GM23338 (cell line): ENCODE results near the gene CROCC2. TPM values are rescaled to one million over a fixed set of nuclear protein-coding genes. Genes with fewer than 3 reads are reported as not detected.

Experiments
- ATAC-seq: fragments of 200-7000 bp; cut with Tn5 transposase; 3 replicates; pipeline ENCODE4 v1.9.1; 2020
- DNase-seq: peaks from one replicate; pipeline ENCODE4 v3.0.0-alpha.2; 2015; ENCODE audit warnings: low spot score
- H2AFZ ChIP-seq: fragments of 200-600 bp; sonication (generic); 2 replicates; pipeline ENCODE4 v1.8.0; 2016; ENCODE audit warnings: antibody characterized with exemption, mild to moderate bottlenecking, moderate library complexity
- H3F3A ChIP-seq: fragments of 200-600 bp; sonication (generic); replicated peaks from 2 replicates; pipeline ENCODE4 v1.8.0; 2017; ENCODE audit warnings: antibody characterized with exemption, mixed run types, low read depth
- H3K27ac ChIP-seq: fragments of 200-600 bp; sonication (generic); 2 replicates; pipeline ENCODE4 v1.6.1; 2016; ENCODE audit warnings: low read depth
- H3K27me3 ChIP-seq: fragments of 200-600 bp; sonication (generic); 2 replicates; pipeline ENCODE4 v1.8.0; 2016; ENCODE audit warnings: mild to moderate bottlenecking, mixed run types, moderate library complexity; ENCODE audit not compliant: insufficient read depth
- H3K36me3 ChIP-seq: fragments of 200-600 bp; sonication (generic); 2 replicates; pipeline ENCODE4 v1.8.0; 2016; ENCODE audit warnings: mild to moderate bottlenecking; ENCODE audit not compliant: insufficient read depth
- H3K4me1 ChIP-seq: fragments of 200-600 bp; sonication (generic); 2 replicates; pipeline ENCODE4 v1.8.0; 2016; ENCODE audit warnings: mild to moderate bottlenecking, moderate library complexity; ENCODE audit not compliant: insufficient read depth
- H3K4me2 ChIP-seq: fragments of 200-600 bp; sonication (generic); 2 replicates; pipeline ENCODE4 v1.7.1; 2017; ENCODE audit warnings: mixed run types
- H3K4me3 ChIP-seq: fragments of 200-600 bp; sonication (generic); 2 replicates; pipeline ENCODE4 v1.6.1; 2016; ENCODE audit warnings: mixed run types
- H3K79me2 ChIP-seq: fragments of 200-600 bp; sonication (generic); replicated peaks from 2 replicates; pipeline ENCODE4 v1.8.0; 2017; ENCODE audit warnings: mild to moderate bottlenecking; ENCODE audit not compliant: insufficient read depth
- H3K9me2 ChIP-seq: fragments of 200-600 bp; sonication (generic); 2 replicates; pipeline ENCODE4 v1.8.0; 2017; ENCODE audit not compliant: insufficient read depth
- H4K20me1 ChIP-seq: fragments of 200-600 bp; sonication (generic); replicated peaks from 2 replicates; pipeline ENCODE4 v1.8.0; 2017; ENCODE audit warnings: mild to moderate bottlenecking; ENCODE audit not compliant: insufficient read depth
- H3K27ac Mint-ChIP-seq: 2 replicates; pipeline ENCODE4 v1.8.0; 2020; ENCODE audit warnings: inconsistent platforms, mild to moderate bottlenecking, moderate library complexity, mixed read lengths
- H3K27me3 Mint-ChIP-seq: 3 replicates; pipeline ENCODE4 v1.8.0; 2022; ENCODE audit warnings: low read depth, mild to moderate bottlenecking, moderate library complexity, mixed read lengths, inconsistent platforms; ENCODE audit not compliant: insufficient read depth, poor library complexity
- H3K36me3 Mint-ChIP-seq: 3 replicates; pipeline ENCODE4 v1.8.0; 2021; ENCODE audit warnings: low read depth, mild to moderate bottlenecking, inconsistent platforms, moderate library complexity, mixed read lengths
- H3K4me1 Mint-ChIP-seq: 3 replicates; pipeline ENCODE4 v1.8.0; 2020; ENCODE audit warnings: mild to moderate bottlenecking, inconsistent platforms, mixed read lengths
- H3K4me3 Mint-ChIP-seq: 3 replicates; pipeline ENCODE4 v1.8.0; 2021; ENCODE audit warnings: moderate library complexity, mild to moderate bottlenecking, inconsistent platforms, mixed read lengths
- H3K9me3 Mint-ChIP-seq: 3 replicates; pipeline ENCODE4 v1.8.0; 2020; ENCODE audit warnings: moderate library complexity, mild to moderate bottlenecking, inconsistent platforms, mixed read lengths
- CREB1 ChIP-seq: fragments of 250-450 bp; sonication (Bioruptor Pico); IDR thresholded peaks from 2 replicates; pipeline ENCODE4 v1.5.0; 2020; ENCODE audit warnings: low read depth, mild to moderate bottlenecking, moderate library complexity
- EZH2 ChIP-seq: fragments of 200-600 bp; sonication (generic); IDR thresholded peaks from one replicate; pipeline ENCODE4 v1.8.0; 2017; ENCODE audit warnings: antibody characterized with exemption, mild to moderate bottlenecking, low read depth; ENCODE audit not compliant: unreplicated experiment
- EZH2phosphoT487 ChIP-seq: fragments of 200-600 bp; sonication (generic); IDR thresholded peaks from one replicate; pipeline ENCODE4 v1.8.1; 2018; ENCODE audit warnings: antibody characterized with exemption; ENCODE audit not compliant: unreplicated experiment
- JUNB ChIP-seq: IDR thresholded peaks from one replicate; pipeline ENCODE4 v1.6.1; 2016; ENCODE audit warnings: antibody characterized with exemption; ENCODE audit not compliant: unreplicated experiment
- NANOG ChIP-seq: IDR thresholded peaks from 2 replicates; pipeline ENCODE4 v1.6.1; 2016; ENCODE audit warnings: antibody characterized with exemption, borderline replicate concordance
- POLR2AphosphoS5 ChIP-seq: IDR thresholded peaks from 2 replicates; pipeline ENCODE4 v1.6.1; 2016; ENCODE audit warnings: antibody characterized with exemption, low read depth
- STAT1 ChIP-seq: IDR thresholded peaks from one replicate; pipeline ENCODE4 v1.6.1; 2016; ENCODE audit warnings: antibody characterized with exemption; ENCODE audit not compliant: unreplicated experiment
- ZNF114 ChIP-seq: fragments of 250-450 bp; sonication (Bioruptor Pico); IDR thresholded peaks from 2 replicates; pipeline ENCODE4 v1.5.0; 2020; ENCODE audit warnings: mild to moderate bottlenecking, moderate library complexity
- ZNF331 ChIP-seq: fragments of 250-450 bp; sonication (Bioruptor Pico); IDR thresholded peaks from 2 replicates; pipeline ENCODE4 v1.5.0; 2020; ENCODE audit warnings: low read depth, mild to moderate bottlenecking, moderate library complexity
- polyA plus RNA-seq: library from polyadenylated mRNA; unstranded; fragments of >200 nt; fragmentation: Nextera tagmentation; extraction: Ambion mirVana; gene quantifications from 2 replicates; pipeline ENCODE4 v1.2.1, GENCODE V29; 2016
- total RNA-seq: library from RNA; depleted of rRNA; stranded (reverse); fragments of >200 nt; shearing (Covaris generic); gene quantifications from 2 replicates; pipeline ENCODE4 v1.2.3, GENCODE V29; 2014
- TF ChIP-seq, protein P1 (sequence below): IDR thresholded peaks from 2 replicates; pipeline ENCODE4 v1.6.1; 2016; ENCODE audit warnings: antibody characterized with exemption
- TF ChIP-seq, protein P2 (sequence below): IDR thresholded peaks from one replicate; pipeline ENCODE4 v1.6.1; 2018; ENCODE audit warnings: antibody characterized with exemption; ENCODE audit not compliant: unreplicated experiment
- TF ChIP-seq, protein P3 (sequence below): fragments of 250-450 bp; sonication (Bioruptor Pico); IDR thresholded peaks from 2 replicates; pipeline ENCODE4 v1.5.0; 2020; ENCODE audit warnings: mild to moderate bottlenecking, moderate library complexity
- TF ChIP-seq, protein P4 (sequence below), 2 experiments: fragments of 200-600 bp in 1 of 2; sonication (generic) in 1 of 2; conservative IDR thresholded peaks; 2 replicates each; pipeline versions ENCODE4 v1.5.1 to v1.6.1; 2016 to 2017; ENCODE audit warnings: antibody characterized with exemption in 2 of 2, low read depth in 2 of 2, mild to moderate bottlenecking in 2 of 2, moderate library complexity in 1 of 2

The CROCC2 gene
- total and polyA plus RNA-seq, 2 experiments from 2014 or later, result not detected

DNA sequence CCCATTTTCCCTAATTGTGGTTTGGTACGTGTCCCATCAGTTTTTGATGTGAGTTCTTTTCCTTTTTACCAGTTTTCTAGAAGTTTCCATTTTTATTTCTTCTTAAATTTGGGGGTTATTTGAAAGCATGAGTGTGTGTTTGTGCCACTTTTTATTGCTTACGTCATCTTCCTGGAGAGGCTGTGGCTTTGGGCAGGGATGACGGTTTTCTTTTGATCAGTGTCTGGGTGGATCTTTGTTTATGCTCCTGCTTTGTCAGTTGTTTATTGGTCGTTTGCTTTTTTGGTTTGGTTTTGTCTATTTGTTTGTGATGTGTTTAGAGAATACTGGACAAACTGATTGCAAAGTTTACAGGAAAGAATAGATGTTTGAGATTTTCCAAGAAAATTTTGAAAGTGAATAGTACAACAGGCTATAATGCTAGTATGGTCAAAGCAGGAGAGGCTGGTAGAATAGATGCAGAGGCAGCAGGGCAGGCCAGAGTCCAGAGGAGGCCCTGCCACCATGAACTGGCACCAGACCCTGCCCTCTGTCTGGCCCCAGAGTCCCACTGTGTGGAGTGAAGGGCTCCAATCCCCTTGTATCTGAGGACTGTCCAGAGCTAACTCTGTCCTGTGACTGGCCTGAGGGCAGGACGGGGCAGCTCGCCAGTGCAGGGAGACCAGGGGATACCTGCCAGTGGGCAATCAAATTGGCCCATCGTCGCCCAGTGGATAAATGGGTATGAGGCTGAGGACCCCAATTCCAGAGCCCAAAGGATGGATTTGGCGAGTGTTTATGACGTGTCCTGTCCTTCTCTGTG is 68.8 kb downstream of the CROCC2 start:
- H3F3A ChIP-seq, result no peaks in the 10 kb centered on the region
- peaks cover 3% of the 10 kb centered on the region for H3K27me3 Mint-ChIP-seq
- no peaks in the 10 kb centered on the region; the same call in 2 of the 3 replicates for H3K36me3 Mint-ChIP-seq
- no peak for TF ChIP-seq NANOG
- TF ChIP-seq, protein P1, sequence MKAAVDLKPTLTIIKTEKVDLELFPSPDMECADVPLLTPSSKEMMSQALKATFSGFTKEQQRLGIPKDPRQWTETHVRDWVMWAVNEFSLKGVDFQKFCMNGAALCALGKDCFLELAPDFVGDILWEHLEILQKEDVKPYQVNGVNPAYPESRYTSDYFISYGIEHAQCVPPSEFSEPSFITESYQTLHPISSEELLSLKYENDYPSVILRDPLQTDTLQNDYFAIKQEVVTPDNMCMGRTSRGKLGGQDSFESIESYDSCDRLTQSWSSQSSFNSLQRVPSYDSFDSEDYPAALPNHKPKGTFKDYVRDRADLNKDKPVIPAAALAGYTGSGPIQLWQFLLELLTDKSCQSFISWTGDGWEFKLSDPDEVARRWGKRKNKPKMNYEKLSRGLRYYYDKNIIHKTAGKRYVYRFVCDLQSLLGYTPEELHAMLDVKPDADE, result no peak
- no peak for TF ChIP-seq POLR2AphosphoS5
- TF ChIP-seq EZH2, result no peak
- no peak for TF ChIP-seq EZH2phosphoT487
- TF ChIP-seq STAT1, result no peak
- TF ChIP-seq, protein P2, sequence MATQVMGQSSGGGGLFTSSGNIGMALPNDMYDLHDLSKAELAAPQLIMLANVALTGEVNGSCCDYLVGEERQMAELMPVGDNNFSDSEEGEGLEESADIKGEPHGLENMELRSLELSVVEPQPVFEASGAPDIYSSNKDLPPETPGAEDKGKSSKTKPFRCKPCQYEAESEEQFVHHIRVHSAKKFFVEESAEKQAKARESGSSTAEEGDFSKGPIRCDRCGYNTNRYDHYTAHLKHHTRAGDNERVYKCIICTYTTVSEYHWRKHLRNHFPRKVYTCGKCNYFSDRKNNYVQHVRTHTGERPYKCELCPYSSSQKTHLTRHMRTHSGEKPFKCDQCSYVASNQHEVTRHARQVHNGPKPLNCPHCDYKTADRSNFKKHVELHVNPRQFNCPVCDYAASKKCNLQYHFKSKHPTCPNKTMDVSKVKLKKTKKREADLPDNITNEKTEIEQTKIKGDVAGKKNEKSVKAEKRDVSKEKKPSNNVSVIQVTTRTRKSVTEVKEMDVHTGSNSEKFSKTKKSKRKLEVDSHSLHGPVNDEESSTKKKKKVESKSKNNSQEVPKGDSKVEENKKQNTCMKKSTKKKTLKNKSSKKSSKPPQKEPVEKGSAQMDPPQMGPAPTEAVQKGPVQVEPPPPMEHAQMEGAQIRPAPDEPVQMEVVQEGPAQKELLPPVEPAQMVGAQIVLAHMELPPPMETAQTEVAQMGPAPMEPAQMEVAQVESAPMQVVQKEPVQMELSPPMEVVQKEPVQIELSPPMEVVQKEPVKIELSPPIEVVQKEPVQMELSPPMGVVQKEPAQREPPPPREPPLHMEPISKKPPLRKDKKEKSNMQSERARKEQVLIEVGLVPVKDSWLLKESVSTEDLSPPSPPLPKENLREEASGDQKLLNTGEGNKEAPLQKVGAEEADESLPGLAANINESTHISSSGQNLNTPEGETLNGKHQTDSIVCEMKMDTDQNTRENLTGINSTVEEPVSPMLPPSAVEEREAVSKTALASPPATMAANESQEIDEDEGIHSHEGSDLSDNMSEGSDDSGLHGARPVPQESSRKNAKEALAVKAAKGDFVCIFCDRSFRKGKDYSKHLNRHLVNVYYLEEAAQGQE, result no peak
- TF ChIP-seq ZNF331 (CRISPR knock-in tag), result no peak
- TF ChIP-seq, protein P3, sequence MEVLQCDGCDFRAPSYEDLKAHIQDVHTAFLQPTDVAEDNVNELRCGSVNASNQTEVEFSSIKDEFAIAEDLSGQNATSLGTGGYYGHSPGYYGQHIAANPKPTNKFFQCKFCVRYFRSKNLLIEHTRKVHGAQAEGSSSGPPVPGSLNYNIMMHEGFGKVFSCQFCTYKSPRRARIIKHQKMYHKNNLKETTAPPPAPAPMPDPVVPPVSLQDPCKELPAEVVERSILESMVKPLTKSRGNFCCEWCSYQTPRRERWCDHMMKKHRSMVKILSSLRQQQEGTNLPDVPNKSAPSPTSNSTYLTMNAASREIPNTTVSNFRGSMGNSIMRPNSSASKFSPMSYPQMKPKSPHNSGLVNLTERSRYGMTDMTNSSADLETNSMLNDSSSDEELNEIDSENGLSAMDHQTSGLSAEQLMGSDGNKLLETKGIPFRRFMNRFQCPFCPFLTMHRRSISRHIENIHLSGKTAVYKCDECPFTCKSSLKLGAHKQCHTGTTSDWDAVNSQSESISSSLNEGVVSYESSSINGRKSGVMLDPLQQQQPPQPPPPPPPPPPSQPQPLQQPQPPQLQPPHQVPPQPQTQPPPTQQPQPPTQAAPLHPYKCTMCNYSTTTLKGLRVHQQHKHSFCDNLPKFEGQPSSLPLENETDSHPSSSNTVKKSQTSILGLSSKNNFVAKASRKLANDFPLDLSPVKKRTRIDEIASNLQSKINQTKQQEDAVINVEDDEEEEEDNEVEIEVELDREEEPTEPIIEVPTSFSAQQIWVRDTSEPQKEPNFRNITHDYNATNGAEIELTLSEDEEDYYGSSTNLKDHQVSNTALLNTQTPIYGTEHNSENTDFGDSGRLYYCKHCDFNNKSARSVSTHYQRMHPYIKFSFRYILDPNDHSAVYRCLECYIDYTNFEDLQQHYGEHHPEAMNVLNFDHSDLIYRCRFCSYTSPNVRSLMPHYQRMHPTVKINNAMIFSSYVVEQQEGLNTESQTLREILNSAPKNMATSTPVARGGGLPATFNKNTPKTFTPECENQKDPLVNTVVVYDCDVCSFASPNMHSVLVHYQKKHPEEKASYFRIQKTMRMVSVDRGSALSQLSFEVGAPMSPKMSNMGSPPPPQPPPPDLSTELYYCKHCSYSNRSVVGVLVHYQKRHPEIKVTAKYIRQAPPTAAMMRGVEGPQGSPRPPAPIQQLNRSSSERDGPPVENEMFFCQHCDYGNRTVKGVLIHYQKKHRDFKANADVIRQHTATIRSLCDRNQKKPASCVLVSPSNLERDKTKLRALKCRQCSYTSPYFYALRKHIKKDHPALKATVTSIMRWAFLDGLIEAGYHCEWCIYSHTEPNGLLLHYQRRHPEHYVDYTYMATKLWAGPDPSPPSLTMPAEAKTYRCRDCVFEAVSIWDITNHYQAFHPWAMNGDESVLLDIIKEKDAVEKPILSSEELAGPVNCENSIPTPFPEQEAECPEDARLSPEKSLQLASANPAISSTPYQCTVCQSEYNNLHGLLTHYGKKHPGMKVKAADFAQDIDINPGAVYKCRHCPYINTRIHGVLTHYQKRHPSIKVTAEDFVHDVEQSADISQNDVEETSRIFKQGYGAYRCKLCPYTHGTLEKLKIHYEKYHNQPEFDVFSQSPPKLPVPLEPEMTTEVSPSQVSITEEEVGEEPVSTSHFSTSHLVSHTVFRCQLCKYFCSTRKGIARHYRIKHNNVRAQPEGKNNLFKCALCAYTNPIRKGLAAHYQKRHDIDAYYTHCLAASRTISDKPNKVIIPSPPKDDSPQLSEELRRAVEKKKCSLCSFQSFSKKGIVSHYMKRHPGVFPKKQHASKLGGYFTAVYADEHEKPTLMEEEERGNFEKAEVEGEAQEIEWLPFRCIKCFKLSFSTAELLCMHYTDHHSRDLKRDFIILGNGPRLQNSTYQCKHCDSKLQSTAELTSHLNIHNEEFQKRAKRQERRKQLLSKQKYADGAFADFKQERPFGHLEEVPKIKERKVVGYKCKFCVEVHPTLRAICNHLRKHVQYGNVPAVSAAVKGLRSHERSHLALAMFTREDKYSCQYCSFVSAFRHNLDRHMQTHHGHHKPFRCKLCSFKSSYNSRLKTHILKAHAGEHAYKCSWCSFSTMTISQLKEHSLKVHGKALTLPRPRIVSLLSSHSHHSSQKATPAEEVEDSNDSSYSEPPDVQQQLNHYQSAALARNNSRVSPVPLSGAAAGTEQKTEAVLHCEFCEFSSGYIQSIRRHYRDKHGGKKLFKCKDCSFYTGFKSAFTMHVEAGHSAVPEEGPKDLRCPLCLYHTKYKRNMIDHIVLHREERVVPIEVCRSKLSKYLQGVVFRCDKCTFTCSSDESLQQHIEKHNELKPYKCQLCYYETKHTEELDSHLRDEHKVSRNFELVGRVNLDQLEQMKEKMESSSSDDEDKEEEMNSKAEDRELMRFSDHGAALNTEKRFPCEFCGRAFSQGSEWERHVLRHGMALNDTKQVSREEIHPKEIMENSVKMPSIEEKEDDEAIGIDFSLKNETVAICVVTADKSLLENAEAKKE (CRISPR knock-in tag), result no peak
- TF ChIP-seq ZNF114, result no peak
- no peak for TF ChIP-seq JUNB
- no peak for TF ChIP-seq CREB1 (CRISPR knock-in tag)
- TF ChIP-seq, protein P4, sequence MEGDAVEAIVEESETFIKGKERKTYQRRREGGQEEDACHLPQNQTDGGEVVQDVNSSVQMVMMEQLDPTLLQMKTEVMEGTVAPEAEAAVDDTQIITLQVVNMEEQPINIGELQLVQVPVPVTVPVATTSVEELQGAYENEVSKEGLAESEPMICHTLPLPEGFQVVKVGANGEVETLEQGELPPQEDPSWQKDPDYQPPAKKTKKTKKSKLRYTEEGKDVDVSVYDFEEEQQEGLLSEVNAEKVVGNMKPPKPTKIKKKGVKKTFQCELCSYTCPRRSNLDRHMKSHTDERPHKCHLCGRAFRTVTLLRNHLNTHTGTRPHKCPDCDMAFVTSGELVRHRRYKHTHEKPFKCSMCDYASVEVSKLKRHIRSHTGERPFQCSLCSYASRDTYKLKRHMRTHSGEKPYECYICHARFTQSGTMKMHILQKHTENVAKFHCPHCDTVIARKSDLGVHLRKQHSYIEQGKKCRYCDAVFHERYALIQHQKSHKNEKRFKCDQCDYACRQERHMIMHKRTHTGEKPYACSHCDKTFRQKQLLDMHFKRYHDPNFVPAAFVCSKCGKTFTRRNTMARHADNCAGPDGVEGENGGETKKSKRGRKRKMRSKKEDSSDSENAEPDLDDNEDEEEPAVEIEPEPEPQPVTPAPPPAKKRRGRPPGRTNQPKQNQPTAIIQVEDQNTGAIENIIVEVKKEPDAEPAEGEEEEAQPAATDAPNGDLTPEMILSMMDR (conservative IDR thresholded peaks at IDR 0.05; ENCODE audit: low read depth in 2 of 2), result no peak
- no peak overlapping the region for H3K27ac ChIP-seq
- no peak overlapping the region for H3K4me3 Mint-ChIP-seq
- no peaks in the 10 kb centered on the region for H3K9me2 ChIP-seq
- H3K27ac Mint-ChIP-seq, result no peak overlapping the region
- H3K79me2 ChIP-seq, result no peaks in the 10 kb centered on the region
- no peaks in the 10 kb centered on the region for H3K4me1 ChIP-seq
- no peaks in the 10 kb centered on the region for H3K27me3 ChIP-seq
- no peaks in the 10 kb centered on the region for H4K20me1 ChIP-seq
- no peak overlapping the region for H3K4me3 ChIP-seq
- ATAC-seq, result no peak
- no peaks in the 10 kb centered on the region; the same call in 2 of the 3 replicates for H3K4me1 Mint-ChIP-seq
- no peaks in the 10 kb centered on the region for H3K36me3 ChIP-seq
- no peak overlapping the region for H3K4me2 ChIP-seq
- no peak for DNase-seq
- H3K9me3 Mint-ChIP-seq, result no peaks in the 10 kb centered on the region
- no peak overlapping the region for H2AFZ ChIP-seq
